Endothelial cell of umbilical vein (primary cell): ENCODE measurements around the gene DDOST. TPM values are rescaled to one million over a fixed set of nuclear protein-coding genes. Genes with fewer than 3 reads are reported as not detected.

Experiments
- BruUV-seq: library from RNA; stranded (reverse); fragments of 400-500 nt; replicated peaks from 2 replicates; lab custom pipeline; 2021; lab: Mats Ljungman, UMichigan
- CTCF ChIA-PET: fragments of 300-600, 350-600 bp; sonication (Branson Sonifier 250); formaldehyde crosslinking; loops from one replicate; lab custom pipeline; 2021; ENCODE audit warnings: antibody characterized with exemption, inconsistent platforms; lab: Charles Lee
- POLR2A ChIA-PET: fragments of 300-600, 350-600 bp; sonication (Branson Sonifier 250); formaldehyde crosslinking; loops from one replicate; lab custom pipeline; 2021; ENCODE audit warnings: antibody characterized with exemption, inconsistent platforms; lab: Charles Lee
- DNase-seq: peaks from one replicate; pipeline ENCODE4 v3.0.0-alpha.2; 2011; ENCODE audit warnings: low read depth, low spot score
- FAIRE-seq: peaks from 2 replicates; lab custom pipeline; 2011; peaks lifted over from hg19 to GRCh38; lab: Jason Lieb, UNC
- H2AFZ ChIP-seq: 2 replicates; pipeline ENCODE4 v1.6.0; 2012; ENCODE audit warnings: low read depth, low read length, control low read depth, inconsistent platforms
- H3K27ac ChIP-seq: 2 replicates; pipeline ENCODE4 v1.5.1; 2011; ENCODE audit warnings: low read depth, mild to moderate bottlenecking, control low read depth, low read length, moderate library complexity; ENCODE audit not compliant: insufficient read depth
- H3K27me3 ChIP-seq, 2 experiments: 2 replicates each; pipeline versions ENCODE4 v1.6.0 to v1.6.1; 2011; ENCODE audit warnings: low read length in 2 of 2, mixed read lengths in 1 of 2; ENCODE audit not compliant: control insufficient read depth in 2 of 2, insufficient read depth in 2 of 2
- H3K36me3 ChIP-seq, 2 experiments: 2 replicates in 1 of 2; 3 replicates in 1 of 2; pipeline ENCODE4 v1.5.1; 2011; ENCODE audit warnings: low read length in 2 of 2, mild to moderate bottlenecking in 1 of 2, moderate library complexity in 1 of 2; ENCODE audit not compliant: control insufficient read depth in 2 of 2, insufficient read depth in 2 of 2; ENCODE audit errors: extremely low read depth in 1 of 2
- H3K4me1 ChIP-seq: 3 replicates; pipeline ENCODE4 v1.5.1; 2011; ENCODE audit warnings: mild to moderate bottlenecking, low read length; ENCODE audit not compliant: control insufficient read depth, insufficient read depth; ENCODE audit errors: extremely low read depth
- H3K4me2 ChIP-seq: 2 replicates; pipeline ENCODE4 v1.6.1; 2011; ENCODE audit warnings: low read length, control low read depth, mixed read lengths; ENCODE audit not compliant: insufficient read depth
- H3K4me3 ChIP-seq, 3 experiments: fragments of 200-600 bp in 1 of 3; sonication (generic), shearing (Covaris generic) in 1 of 3; replicated peaks in 1 of 3; 2 replicates each; pipeline ENCODE4 v1.5.1; 2011 to 2016; ENCODE audit warnings: control low read depth in 3 of 3, low read length in 3 of 3, mild to moderate bottlenecking in 2 of 3, inconsistent platforms in 1 of 3, low read depth in 1 of 3, moderate library complexity in 1 of 3; ENCODE audit not compliant: insufficient read depth in 1 of 3
- H3K79me2 ChIP-seq: 2 replicates; pipeline ENCODE4 v1.6.0; 2012; ENCODE audit warnings: low read length, inconsistent platforms; ENCODE audit not compliant: control insufficient read depth, insufficient read depth
- H3K9ac ChIP-seq: replicated peaks from 2 replicates; pipeline ENCODE3; 2011; ENCODE audit warnings: low read length, control low read depth; ENCODE audit not compliant: insufficient read depth; ENCODE audit errors: extremely low read depth
- H3K9me1 ChIP-seq: replicated peaks from 3 replicates; pipeline ENCODE4 v1.6.0; 2011; ENCODE audit warnings: mild to moderate bottlenecking, low read length; ENCODE audit not compliant: control insufficient read depth, insufficient read depth; ENCODE audit errors: extremely low read depth
- H3K9me3 ChIP-seq: replicated peaks from 2 replicates; pipeline ENCODE4 v1.5.1; 2012; ENCODE audit warnings: low read length, inconsistent platforms; ENCODE audit not compliant: control insufficient read depth, insufficient read depth
- H4K20me1 ChIP-seq: replicated peaks from 2 replicates; pipeline ENCODE3; 2011; ENCODE audit warnings: mild to moderate bottlenecking, low read length; ENCODE audit not compliant: control insufficient read depth, insufficient read depth; ENCODE audit errors: extremely low read depth
- CTCF ChIP-seq, 2 donors: IDR thresholded peaks; 1 replicate in 1 of 2; 2 replicates in 1 of 2; pipeline ENCODE4 v1.5.1; 2011; ENCODE audit warnings: low read length in 2 of 2, mild to moderate bottlenecking in 2 of 2, moderate library complexity in 2 of 2, control low read depth in 1 of 2, inconsistent platforms in 1 of 2, low read depth in 1 of 2; ENCODE audit not compliant: insufficient read depth in 1 of 2; ENCODE audit errors: extremely low read depth in 1 of 2
- EZH2 ChIP-seq: IDR thresholded peaks from 2 replicates; pipeline ENCODE4 v1.6.1; 2012; ENCODE audit warnings: borderline replicate concordance, low read depth, mild to moderate bottlenecking, moderate library complexity, low read length, inconsistent platforms; ENCODE audit not compliant: severe bottlenecking
- GATA2 ChIP-seq: IDR thresholded peaks from 2 replicates; pipeline ENCODE4 v1.7.0; 2011; ENCODE audit warnings: low read depth, mild to moderate bottlenecking, moderate library complexity, mixed read lengths, low read length; ENCODE audit not compliant: insufficient read length, insufficient read depth
- MAX ChIP-seq: IDR thresholded peaks from 2 replicates; pipeline ENCODE4 v1.6.1; 2011; ENCODE audit not compliant: insufficient read depth, insufficient read length
- MYC ChIP-seq: IDR thresholded peaks from one replicate; pipeline ENCODE4 v1.6.1; 2011; ENCODE audit warnings: mild to moderate bottlenecking, low read depth, low read length
- POLR2A ChIP-seq: IDR thresholded peaks from 2 replicates; pipeline ENCODE4 v1.6.1; 2012; ENCODE audit warnings: low read depth, mild to moderate bottlenecking, control low read depth, low read length
- dilution Hi-C: fragments of 300-500 bp; cut with MboI; formaldehyde crosslinking; loops from one replicate; pipeline ENCODE4 v1.15.0; 2019; ENCODE audit warnings: low sequenced_read_pairs; ENCODE audit not compliant: extremely low pct_ligation_motif_present
- intact Hi-C: fragments of 100-400 bp; cut with micrococcal nuclease; formaldehyde crosslinking; loops from one replicate; pipeline ENCODE4 v1.10.0; 2022
- polyA plus RNA-seq, 4 experiments: library from polyadenylated mRNA; depleted of rRNA in 3 of 4; stranded (reverse) in 3 of 4; unstranded in 1 of 4; fragments of >200 nt; gene quantifications; 2 replicates each; pipeline versions ENCODE4 v1.2.1 to v1.2.3, GENCODE V29; 2011 to 2012; ENCODE audit warnings: missing spikeins in 1 of 4
- total RNA-seq: library from RNA; stranded (reverse); gene quantifications from 2 replicates; pipeline ENCODE4 v1.2.3, GENCODE V29; 2021

The DDOST gene
- total and polyA plus RNA-seq, 2 donors (not counting 3 experiments of a cell fraction or from before 2014, with no cell fraction given) = 319 to 533 TPM

- peaks cover 4% of the 10 kb centered on the region for H3K4me1 ChIP-seq
- BruUV-seq = no TSS peak
- no peaks in the 10 kb centered on the region for H3K9me1 ChIP-seq
- dilution Hi-C loops (no loop called here), intact Hi-C loops (loop anchor here (5.0 to 10.0 kb wide), 2 partner anchors 92 to 379 kb away; partner anchors contain the start of gene HP1BP3)
- FAIRE-seq (no peak), DNase-seq (no peak)
- no peak overlapping the region for H2AFZ ChIP-seq
- H3K36me3 ChIP-seq = no peaks in the 10 kb centered on the region
- H3K9ac ChIP-seq = no peak overlapping the region
- ChIA-PET POLR2A (no interaction called here), CTCF (interaction anchor here (1.2 kb wide), 1 partner anchor 500 kb away, joined by 10 read pairs; no protein-coding TSS in a partner anchor)
- no peaks in the 10 kb centered on the region for H3K27me3 ChIP-seq
- H3K27ac ChIP-seq = no peak overlapping the region
- no peak overlapping the region for H3K4me3 ChIP-seq
- H4K20me1 ChIP-seq = no peaks in the 10 kb centered on the region
- no peak for TF ChIP-seq GATA2
- TF ChIP-seq CTCF (IDR thresholded peaks at IDR 0.05; ENCODE audit: extremely low read depth in 1 of 2, insufficient read depth in 1 of 2, low read depth in 1 of 2, low read length in 2 of 2) = no peak
- TF ChIP-seq MAX = no peak
- TF ChIP-seq POLR2A = no peak
- TF ChIP-seq MYC = no peak
- no peak for TF ChIP-seq EZH2
- no peaks in the 10 kb centered on the region for H3K9me3 ChIP-seq
- H3K4me2 ChIP-seq = no peak overlapping the region
- H3K79me2 ChIP-seq = no peaks in the 10 kb centered on the region
These were observed 34.3 kb upstream of the DDOST start for GRCh38 chr1:20695515-20695914.
